NCI-H345 (cell line): Measurements from ENCODE around the gene CTNNA3.

Experiments used
- DNase-seq: peaks from one replicate; lab custom pipeline; 2025; lab: John Stamatoyannopoulos, UW

The CTNNA3 gene

GRCh38 chr10:67665491-67665890, 30.5 kb downstream of the CTNNA3 start:
- no peak for DNase-seq

GRCh38 chr10:67664942-67665341, 31.1 kb downstream of the CTNNA3 start:
- DNase-seq: no peak

GRCh38 chr10:67663449-67664087, 32.4 kb downstream of the CTNNA3 start:
- DNase-seq: no peak

GRCh38 chr10:67662415-67662814, 33.6 kb downstream of the CTNNA3 start:
- DNase-seq: no peak

- DNase-seq: no peak
Observed at GRCh38 chr10:67659497-67659896, 36.5 kb downstream of the CTNNA3 start.

GRCh38 chr10:67657775-67658174, 38.2 kb downstream of the CTNNA3 start:
- no peak for DNase-seq

- no peak for DNase-seq
Observed at GRCh38 chr10:67650558-67650957, 45.4 kb downstream of the CTNNA3 start.

- DNase-seq: no peak
Observed at GRCh38 chr10:67648613-67649229, 47.3 kb downstream of the CTNNA3 start.

- DNase-seq: no peak
Observed at GRCh38 chr10:67630904-67631303, 65.1 kb downstream of the CTNNA3 start.

GRCh38 chr10:67629461-67629971, 66.5 kb downstream of the CTNNA3 start:
- DNase-seq: no peak

GRCh38 chr10:67622984-67623383, 73.0 kb downstream of the CTNNA3 start:
- DNase-seq: no peak

GRCh38 chr10:67622511-67622910, 73.5 kb downstream of the CTNNA3 start:
- no peak for DNase-seq

GRCh38 chr10:67621834-67622233, 74.2 kb downstream of the CTNNA3 start:
- DNase-seq: no peak

GRCh38 chr10:67618116-67618515, 77.9 kb downstream of the CTNNA3 start:
- DNase-seq: no peak

- no peak for DNase-seq
Observed at GRCh38 chr10:67612577-67613537, 83.1 kb downstream of the CTNNA3 start.

- DNase-seq: no peak
Observed at GRCh38 chr10:67612176-67612575, 83.8 kb downstream of the CTNNA3 start.

GRCh38 chr10:67609996-67610793, 85.8 kb downstream of the CTNNA3 start:
- no peak for DNase-seq

GRCh38 chr10:67608001-67608400, 88.0 kb downstream of the CTNNA3 start:
- no peak for DNase-seq

GRCh38 chr10:67607472-67607871, 88.5 kb downstream of the CTNNA3 start:
- DNase-seq: no peak

GRCh38 chr10:67606572-67606971, 89.4 kb downstream of the CTNNA3 start:
- no peak for DNase-seq

- no peak for DNase-seq
Observed at GRCh38 chr10:67603701-67604100, 92.3 kb downstream of the CTNNA3 start.

- no peak for DNase-seq
Observed at GRCh38 chr10:67603086-67603485, 92.9 kb downstream of the CTNNA3 start.
